Esophagus squamous epithelium (tissue), 5 donors: ENCODE results near the gene NHEJ1. TPM values are rescaled to one million over a fixed set of nuclear protein-coding genes. Genes with fewer than 3 reads are reported as not detected.

ENCODE experiments used
- DNase-seq: peaks from one replicate; lab custom pipeline; 2025; lab: John Stamatoyannopoulos, UW
- H3K27ac ChIP-seq, 4 donors: fragments of 200-600 bp; sonication (generic); one replicate each; pipeline ENCODE4 v1.5.1; 2016 to 2019; ENCODE audit warnings: mild to moderate bottlenecking in 1 of 4
- H3K27me3 ChIP-seq, 4 donors: fragments of 200-600 bp; sonication (generic); 1 replicate in 3 of 4; 2 replicates in 1 of 4; pipeline versions ENCODE4 v1.5.1 to v1.6.0; 2017 to 2021; ENCODE audit warnings: antibody characterized with exemption in 1 of 4
- H3K36me3 ChIP-seq, 3 donors: fragments of 200-600 bp; sonication (generic); one replicate each; pipeline ENCODE4 v1.5.1; 2016 to 2019
- H3K4me1 ChIP-seq, 3 donors: fragments of 200-600 bp; sonication (generic); one replicate each; pipeline ENCODE4 v1.5.1; 2017 to 2019
- H3K4me3 ChIP-seq, 4 donors: fragments of 200-600 bp; sonication (generic); 1 replicate in 3 of 4; 2 replicates in 1 of 4; pipeline ENCODE4 v1.5.1; 2016 to 2019; ENCODE audit warnings: mild to moderate bottlenecking in 2 of 4, moderate library complexity in 1 of 4
- H3K9me3 ChIP-seq, 3 donors: fragments of 200-600 bp; sonication (generic); one replicate each; pipeline ENCODE4 v1.5.1; 2016 to 2019
- CTCF ChIP-seq, 6 experiments: fragments of 450-650 bp in 4 of 6; fragments of 200-600 bp in 2 of 6; sonication (generic) in 2 of 6; IDR thresholded peaks; one replicate each; pipeline ENCODE4 v1.5.1; 2016 to 2019; ENCODE audit warnings: antibody characterized with exemption in 6 of 6, mild to moderate bottlenecking in 4 of 6, moderate library complexity in 4 of 6
- POLR2A ChIP-seq, 4 donors: fragments of 450-650 bp; IDR thresholded peaks; one replicate each; pipeline ENCODE4 v1.6.1; 2017; ENCODE audit warnings: antibody characterized with exemption in 4 of 4, mild to moderate bottlenecking in 4 of 4, moderate library complexity in 3 of 4
- WGBS, 2 donors: methylation state at CpG; one replicate each; pipeline ENCODE4 v1.1.5; 2018; 5-methylcytosine and 5-hydroxymethylcytosine counted together
- intact Hi-C: fragments of 100-400 bp; cut with DNase I; formaldehyde crosslinking; loops from one replicate; pipeline ENCODE4 v1.15.0; 2022
- total RNA-seq, 4 donors: library from RNA; depleted of rRNA; stranded (reverse); fragments of >200 nt; gene quantifications; one replicate each; pipeline ENCODE4 v1.1.0, GENCODE V29; 2016
- donor health status: DM: yes; HTN: yes; CAD: no.

The NHEJ1 gene
- total RNA-seq, 4 donors from 2014 or later, result 6.3 to 14.3 (median 9.7) TPM

GRCh38 chr2:219045937-219046550 lies 114.6 kb downstream of the NHEJ1 start:
- 5 to 16% methylated on average over 6 of the region's 6 CpGs for WGBS, 2 donors
- no peak for DNase-seq
- H3K36me3 ChIP-seq, result no peaks in the 10 kb centered on the region
- TF ChIP-seq CTCF (IDR thresholded peaks at IDR 0.05) (no peak), POLR2A (IDR thresholded peaks at IDR 0.05) (no peak)
- H3K27ac ChIP-seq, result no peak overlapping the region
- intact Hi-C loops, result no loop called here
- H3K4me1 ChIP-seq, result peaks cover 0 to 5% (median 0%) of the 10 kb centered on the region in 3 donors
- H3K9me3 ChIP-seq, result no peaks in the 10 kb centered on the region
- no peak overlapping the region for H3K4me3 ChIP-seq
- H3K27me3 ChIP-seq, result peaks cover 0 to 98% (median 6%) of the 10 kb centered on the region in 4 donors

GRCh38 chr2:219042750-219043149 lies 117.9 kb downstream of the NHEJ1 start:
- Histone ChIP-seq H3K27me3 (peaks cover 0 to 98% (median 10%) of the 10 kb centered on the region in 4 donors), H3K4me3 (no peak overlapping the region), H3K4me1 (peaks cover 0 to 5% (median 0%) of the 10 kb centered on the region in 3 donors), H3K27ac (no peak overlapping the region), H3K9me3 (no peaks in the 10 kb centered on the region), H3K36me3 (no peaks in the 10 kb centered on the region)
- DNase-seq, result no peak
- WGBS, 2 donors, result 75 to 80% methylated on average over 1 to 2 of the region's 2 CpGs
- intact Hi-C loops, result no loop called here
- TF ChIP-seq POLR2A (IDR thresholded peaks at IDR 0.05) (no peak), CTCF (IDR thresholded peaks at IDR 0.05) (no peak)

GRCh38 chr2:219042157-219042556 lies 118.5 kb downstream of the NHEJ1 start:
- Histone ChIP-seq H3K9me3 (no peaks in the 10 kb centered on the region), H3K4me3 (no peak overlapping the region), H3K27ac (no peak overlapping the region), H3K4me1 (peaks cover 0 to 5% (median 0%) of the 10 kb centered on the region in 3 donors), H3K36me3 (no peaks in the 10 kb centered on the region), H3K27me3 (peaks cover 0 to 99% (median 10%) of the 10 kb centered on the region in 4 donors)
- intact Hi-C loops, result no loop called here
- DNase-seq, result no peak
- 68 to 81% methylated on average over 4 of the region's 4 CpGs for WGBS, 2 donors
- TF ChIP-seq POLR2A (IDR thresholded peaks at IDR 0.05), result no peak
- TF ChIP-seq CTCF (IDR thresholded peaks at IDR 0.05), result no peak

GRCh38 chr2:219041252-219041651 lies 119.4 kb downstream of the NHEJ1 start, which contains the start of gene CFAP65:
TSS of gene CFAP65 (minus strand) at chr2:219041516. CDS start at chr2:219039048, 2,468 bp downstream.
- Histone ChIP-seq H3K4me1 (peaks cover 0 to 5% (median 0%) of the 10 kb centered on the region in 3 donors), H3K36me3 (no peaks in the 10 kb centered on the region), H3K27me3 (peaks cover 0 to 99% (median 10%) of the 10 kb centered on the region in 4 donors), H3K9me3 (no peaks in the 10 kb centered on the region), H3K4me3 (peak within 1 kb of the TSS in 1 of 4 donors; percentile 4), H3K27ac (no peak within 1 kb of the TSS)
- intact Hi-C loops, result no loop called here
- TF ChIP-seq CTCF (IDR thresholded peaks at IDR 0.05), result no peak
- no peak for DNase-seq
- WGBS, 2 donors, result 2 to 8% methylated on average over 11 to 15 of the region's 21 CpGs

- WGBS, 2 donors, result 13% methylated on average over 1 of the region's 1 CpG; no CpG with 5 or more reads in 1 of the 2 donors
- H3K27ac ChIP-seq, result no peak overlapping the region
- peaks cover 0 to 100% (median 8%) of the 10 kb centered on the region in 4 donors for H3K27me3 ChIP-seq
Measured at GRCh38 chr2:219038600-219038999, 122.0 kb downstream of the NHEJ1 start.

More at GRCh38 chr2:219038600-219038999, 122.0 kb downstream of the NHEJ1 start:
- Histone ChIP-seq H3K9me3 (no peaks in the 10 kb centered on the region), H3K4me1 (peaks cover 0 to 5% (median 0%) of the 10 kb centered on the region in 3 donors), H3K36me3 (no peaks in the 10 kb centered on the region), H3K4me3 (no peak overlapping the region)
- no peak for DNase-seq
- intact Hi-C loops, result no loop called here
- TF ChIP-seq CTCF (IDR thresholded peaks at IDR 0.05), result no peak
- TF ChIP-seq POLR2A (IDR thresholded peaks at IDR 0.05), result no peak
